ENCODE measurements around the gene PLBD1.

The PLBD1 gene

GRCh38 chr12:14495326-14495725 is 72.4 kb downstream of the PLBD1 start:
- no peak for TF ChIP-seq CTCF (IDR thresholded peaks at IDR 0.05; ENCODE audit: low read depth, low read length)

GRCh38 chr12:14482886-14483285 is 84.8 kb downstream of the PLBD1 start:
- DNase-seq (ENCODE audit: extremely low read depth, low read depth): no peak
- no peak for TF ChIP-seq CTCF (IDR thresholded peaks at IDR 0.05; ENCODE audit: low read depth, low read length)

More at GRCh38 chr12:14495326-14495725, 72.4 kb downstream of the PLBD1 start:
- DNase-seq (ENCODE audit: extremely low read depth, low read depth): no peak

GRCh38 chr12:14482361-14482760 is 85.3 kb downstream of the PLBD1 start:
- no peak for DNase-seq (ENCODE audit: extremely low read depth, low read depth)
- no peak for TF ChIP-seq CTCF (IDR thresholded peaks at IDR 0.05; ENCODE audit: low read depth, low read length)

GRCh38 chr12:14481201-14481600 is 86.5 kb downstream of the PLBD1 start:
- no peak for DNase-seq (ENCODE audit: extremely low read depth, low read depth)
- no peak for TF ChIP-seq CTCF (IDR thresholded peaks at IDR 0.05; ENCODE audit: low read depth, low read length)

- TF ChIP-seq CTCF (IDR thresholded peaks at IDR 0.05; ENCODE audit: low read depth, low read length): no peak
- no peak for DNase-seq (ENCODE audit: extremely low read depth, low read depth)
Observed at GRCh38 chr12:14479004-14479403, 88.7 kb downstream of the PLBD1 start.

- DNase-seq (ENCODE audit: extremely low read depth, low read depth): no peak
- TF ChIP-seq CTCF (IDR thresholded peaks at IDR 0.05; ENCODE audit: low read depth, low read length): no peak
Observed at GRCh38 chr12:14473707-14474287, 93.9 kb downstream of the PLBD1 start.

GRCh38 chr12:14471497-14471896 is 96.2 kb downstream of the PLBD1 start:
- DNase-seq (ENCODE audit: extremely low read depth, low read depth): no peak
- TF ChIP-seq CTCF (IDR thresholded peaks at IDR 0.05; ENCODE audit: low read depth, low read length): no peak
